ENCODE measurements around the gene GRK3. TPM values are rescaled to one million over a fixed set of nuclear protein-coding genes. Genes with fewer than 3 reads are reported as not detected.
A peak's percentile ranks its signal among the peaks of the same experiment; 100 is the strongest.

Gene GRK3
- total and polyA plus RNA-seq, 2 of the 4 experiments (the other 2 are of a cell fraction): 0.58 to 1.6 TPM

DNA sequence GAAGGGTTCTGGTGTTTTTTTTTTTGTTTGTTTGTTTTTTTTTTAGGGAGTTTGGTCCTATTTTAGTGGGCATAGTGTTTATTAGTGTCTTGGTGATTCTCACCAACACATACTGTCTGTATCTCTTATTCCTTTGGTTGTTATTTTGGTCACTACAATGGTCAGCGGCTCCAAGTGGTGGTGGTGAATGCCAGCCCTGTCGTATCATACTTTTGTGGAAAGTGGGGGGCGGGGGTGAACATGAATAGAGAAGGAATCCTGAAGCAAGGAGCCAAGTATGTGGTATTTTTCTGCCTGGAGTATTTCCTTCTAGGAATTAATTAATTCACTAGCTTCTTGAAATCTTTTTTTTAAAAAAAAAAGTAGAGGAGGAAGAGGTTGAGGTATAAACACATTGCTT lies 79.6 kb downstream of the GRK3 start:
- intact Hi-C loops (cut with micrococcal nuclease): no loop called here
- no CpG with 5 or more reads among the region's 3 CpGs for WGBS, 2 experiments (ENCODE audit: extremely low coverage in 2 of 2, insufficient read length in 1 of 2)

More for the DNA sequence above, 79.6 kb downstream of the GRK3 start:
- H3K9me3 ChIP-seq (ENCODE audit: control insufficient read depth, insufficient read depth, low read length): no peaks in the 10 kb centered on the region
- H4K91ac ChIP-seq (ENCODE audit: insufficient read depth, low read depth, low read length): no peak overlapping the region
- H3K4me3 ChIP-seq (ENCODE audit: insufficient read depth, low read depth, low read length): no peak overlapping the region
- H2BK15ac ChIP-seq (ENCODE audit: low read depth, low read length): no peak overlapping the region
- ChIA-PET POLR2A (ENCODE audit: unreplicated experiment) (no interaction called here), CTCF (no interaction called here)
- no peak overlapping the region for H2AK9ac ChIP-seq (replicated peaks; ENCODE audit: low read depth, low read length, poor library complexity)
- no peak overlapping the region for H3K18ac ChIP-seq (ENCODE audit: low read depth, low read length)
- dilution Hi-C loops (cut with HindIII; ENCODE audit: low sequenced_read_pairs, unreplicated experiment) (no loop called here), in situ Hi-C loops (cut with MboI; ENCODE audit: low sequenced_read_pairs) (no loop called here)
- H4K5ac ChIP-seq (ENCODE audit: low read depth, low read length): no peak overlapping the region
- H3K4ac ChIP-seq (ENCODE audit: low read depth, low read length): no peak overlapping the region
- H2BK5ac ChIP-seq (ENCODE audit: low read depth, low read length, poor library complexity, severe bottlenecking): no peak overlapping the region
- no peaks in the 10 kb centered on the region for H4K20me1 ChIP-seq (ENCODE audit: insufficient read depth, low read length)
- no peaks in the 10 kb centered on the region for H3K27me3 ChIP-seq (ENCODE audit: control insufficient read depth, insufficient read depth, low read length)
- H3K4me2 ChIP-seq (ENCODE audit: low read depth, low read length): no peak overlapping the region
- no peaks in the 10 kb centered on the region for H3K79me1 ChIP-seq (ENCODE audit: low read depth in 1 of 2, low read length in 2 of 2)
- H2BK20ac ChIP-seq (ENCODE audit: low read depth, low read length): no peak overlapping the region
- ATAC-seq (ENCODE audit: low read depth): no peak
- no peak overlapping the region for H2AK5ac ChIP-seq (ENCODE audit: low read depth, low read length)
- no peak for TF ChIP-seq MXI1 (IDR thresholded peaks at IDR 0.05; ENCODE audit: borderline replicate concordance, low read depth, low read length)
- TF ChIP-seq MAFK (IDR thresholded peaks at IDR 0.05; ENCODE audit: low read depth, low read length): no peak
- no peak for TF ChIP-seq RFX5 (IDR thresholded peaks at IDR 0.05; ENCODE audit: low read depth, low read length)
- no peak for TF ChIP-seq SMC3 (IDR thresholded peaks at IDR 0.05; ENCODE audit: low read depth, low read length)
- no peak overlapping the region for H4K8ac ChIP-seq (ENCODE audit: low read depth in 2 of 2, low read length in 2 of 2)
- no peak overlapping the region for H3K23ac ChIP-seq (ENCODE audit: low read depth, low read length)
- no peak overlapping the region for H2AFZ ChIP-seq (replicated peaks; ENCODE audit: low read length, poor library complexity)
- peak; percentile 6 for DNase-seq
- no peaks in the 10 kb centered on the region for H3K4me1 ChIP-seq (ENCODE audit: control insufficient read depth, insufficient read depth, low read length)
- H3K9ac ChIP-seq (ENCODE audit: low read depth, low read length): no peak overlapping the region
- no peak overlapping the region for H3K27ac ChIP-seq (ENCODE audit: insufficient read depth, low read length)
- H3K56ac ChIP-seq (ENCODE audit: extremely low read depth, insufficient read depth, low read length): no peak overlapping the region
- H3K14ac ChIP-seq (replicated peaks; ENCODE audit: low read depth, low read length): no peak overlapping the region
- BruUV-seq (replicated peaks): no TSS peak
- H2BK120ac ChIP-seq (ENCODE audit: low read depth, low read length): no peak overlapping the region
- no peaks in the 10 kb centered on the region for H3K36me3 ChIP-seq (ENCODE audit: control insufficient read depth, insufficient read depth, low read length)
- no peaks in the 10 kb centered on the region; the same call in 1 of the 2 replicates for H3K9me1 ChIP-seq (ENCODE audit: insufficient read depth, low read length)

All from IMR-90 (cell line).